SK-N-SH treated with all-trans-retinoic acid at 6 μM for 48 hours (cell line): ENCODE data around the gene ADORA1.

Experiments
- ATAC-seq: fragments of 200-7000 bp; cut with Tn5 transposase; 3 replicates; pipeline ENCODE4 v1.9.1; 2020; ENCODE audit warnings: mild to moderate bottlenecking, moderate library complexity
- ARNTL ChIP-seq: fragments of 450-650 bp; formaldehyde crosslinking; IDR thresholded peaks from 2 replicates; pipeline ENCODE4 v1.5.0; 2020; ENCODE audit warnings: low read depth, mild to moderate bottlenecking, moderate library complexity, borderline replicate concordance
- BACH2 ChIP-seq: fragments of 250-450 bp; sonication (Bioruptor Pico); IDR thresholded peaks from 2 replicates; pipeline ENCODE4 v1.9.0; 2021; ENCODE audit warnings: mild to moderate bottlenecking, borderline replicate concordance
- CSDC2 ChIP-seq: fragments of 250-450 bp; sonication (Bioruptor Pico); IDR thresholded peaks from 2 replicates; pipeline ENCODE4 v1.5.0; 2020; ENCODE audit warnings: mild to moderate bottlenecking, moderate library complexity
- ESRRG ChIP-seq: fragments of 250-450 bp; sonication (Bioruptor Pico); IDR thresholded peaks from 2 replicates; pipeline ENCODE4 v1.6.1; 2021; ENCODE audit warnings: mild to moderate bottlenecking
- GLIS3 ChIP-seq: fragments of 250-450 bp; sonication (Bioruptor Pico); IDR thresholded peaks from 2 replicates; pipeline ENCODE4 v1.5.0; 2020; ENCODE audit warnings: mild to moderate bottlenecking, moderate library complexity
- ISL1 ChIP-seq: fragments of 250-450 bp; sonication (Bioruptor Pico); IDR thresholded peaks from 2 replicates; pipeline ENCODE4 v2.1.2; 2022; ENCODE audit warnings: mild to moderate bottlenecking, moderate library complexity
- PPARA ChIP-seq: fragments of 250-450 bp; sonication (Bioruptor Pico); IDR thresholded peaks from 2 replicates; pipeline ENCODE4 v1.5.0; 2020; ENCODE audit warnings: mild to moderate bottlenecking, borderline replicate concordance
- RARB ChIP-seq: fragments of 250-450 bp; sonication (Bioruptor Pico); IDR thresholded peaks from 2 replicates; pipeline ENCODE4 v1.8.0; 2021; ENCODE audit warnings: mild to moderate bottlenecking, moderate library complexity
- SNAI2 ChIP-seq: fragments of 250-450 bp; sonication (Bioruptor Pico); IDR thresholded peaks from 2 replicates; pipeline ENCODE4 v1.5.0; 2020; ENCODE audit warnings: mild to moderate bottlenecking, moderate library complexity
- TCF4 ChIP-seq: fragments of 250-450 bp; sonication (Bioruptor Pico); IDR thresholded peaks from 2 replicates; pipeline ENCODE4 v1.8.0; 2021; ENCODE audit warnings: mild to moderate bottlenecking, moderate library complexity, borderline replicate concordance
- TOX ChIP-seq: fragments of 250-450 bp; sonication (Bioruptor Pico); IDR thresholded peaks from 2 replicates; pipeline ENCODE4 v1.8.0; 2021; ENCODE audit warnings: mild to moderate bottlenecking, moderate library complexity, borderline replicate concordance
- ZFP3 ChIP-seq: fragments of 250-450 bp; sonication (Bioruptor Pico); IDR thresholded peaks from 2 replicates; pipeline ENCODE4 v1.5.0; 2020; ENCODE audit warnings: mild to moderate bottlenecking, moderate library complexity
- ZFP30 ChIP-seq: fragments of 450-650 bp; formaldehyde crosslinking; IDR thresholded peaks from 2 replicates; pipeline ENCODE4 v1.5.0; 2022; ENCODE audit warnings: mild to moderate bottlenecking, moderate library complexity
- ZNF565 ChIP-seq: fragments of 450-650 bp; formaldehyde crosslinking; conservative IDR thresholded peaks from 2 replicates; pipeline ENCODE4 v1.5.0; 2020; ENCODE audit warnings: low read depth, mild to moderate bottlenecking, moderate library complexity
- ZNF70 ChIP-seq: fragments of 450-650 bp; formaldehyde crosslinking; IDR thresholded peaks from 2 replicates; pipeline ENCODE4 v1.5.0; 2020; ENCODE audit warnings: mild to moderate bottlenecking, moderate library complexity
- TF ChIP-seq, protein P1 (sequence below): fragments of 250-450 bp; sonication (Bioruptor Pico); IDR thresholded peaks from 2 replicates; pipeline ENCODE4 v1.8.0; 2021; ENCODE audit warnings: low read depth, mild to moderate bottlenecking, moderate library complexity, borderline replicate concordance
- TF ChIP-seq, protein P2 (sequence below): fragments of 250-450 bp; sonication (Bioruptor Pico); IDR thresholded peaks from 2 replicates; pipeline ENCODE4 v1.5.1; 2020; ENCODE audit warnings: low read depth, mild to moderate bottlenecking, moderate library complexity
- TF ChIP-seq, protein P3 (sequence below): fragments of 250-450 bp; sonication (Bioruptor Pico); IDR thresholded peaks from 2 replicates; pipeline ENCODE4 v1.8.0; 2020; ENCODE audit warnings: mild to moderate bottlenecking, moderate library complexity, borderline replicate concordance
- TF ChIP-seq, protein P4 (sequence below): fragments of 250-450 bp; sonication (Bioruptor Pico); IDR thresholded peaks from 2 replicates; pipeline ENCODE4 v1.5.1; 2021; ENCODE audit warnings: mild to moderate bottlenecking, moderate library complexity

ADORA1 gene

DNA sequence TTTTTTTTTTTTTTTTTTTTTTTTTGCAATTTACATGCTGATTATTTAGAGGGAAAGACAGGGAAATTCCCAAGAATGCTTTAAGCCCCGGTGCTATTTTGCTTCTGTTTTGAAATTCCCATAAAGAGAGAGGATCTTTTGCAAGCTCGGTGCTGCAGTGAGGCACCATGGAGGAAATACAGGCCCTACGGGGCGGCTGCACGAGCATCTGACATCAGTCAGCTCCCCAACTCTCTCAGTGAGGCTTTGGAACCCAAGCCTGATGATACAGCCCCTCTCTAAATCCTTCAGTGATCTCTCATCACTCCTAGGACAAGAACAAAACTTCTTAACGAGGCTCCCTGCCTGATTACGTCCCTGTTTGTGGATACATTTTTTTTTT is 59.8 kb downstream of the ADORA1 start:
- ATAC-seq = no peak
- no peak for TF ChIP-seq ESRRG (CRISPR knock-in tag)
- no peak for TF ChIP-seq BACH2 (CRISPR knock-in tag)
- no peak for TF ChIP-seq ZFP3 (CRISPR knock-in tag)
- TF ChIP-seq SNAI2 (CRISPR knock-in tag) = no peak
- no peak for TF ChIP-seq PPARA
- TF ChIP-seq, protein P1, sequence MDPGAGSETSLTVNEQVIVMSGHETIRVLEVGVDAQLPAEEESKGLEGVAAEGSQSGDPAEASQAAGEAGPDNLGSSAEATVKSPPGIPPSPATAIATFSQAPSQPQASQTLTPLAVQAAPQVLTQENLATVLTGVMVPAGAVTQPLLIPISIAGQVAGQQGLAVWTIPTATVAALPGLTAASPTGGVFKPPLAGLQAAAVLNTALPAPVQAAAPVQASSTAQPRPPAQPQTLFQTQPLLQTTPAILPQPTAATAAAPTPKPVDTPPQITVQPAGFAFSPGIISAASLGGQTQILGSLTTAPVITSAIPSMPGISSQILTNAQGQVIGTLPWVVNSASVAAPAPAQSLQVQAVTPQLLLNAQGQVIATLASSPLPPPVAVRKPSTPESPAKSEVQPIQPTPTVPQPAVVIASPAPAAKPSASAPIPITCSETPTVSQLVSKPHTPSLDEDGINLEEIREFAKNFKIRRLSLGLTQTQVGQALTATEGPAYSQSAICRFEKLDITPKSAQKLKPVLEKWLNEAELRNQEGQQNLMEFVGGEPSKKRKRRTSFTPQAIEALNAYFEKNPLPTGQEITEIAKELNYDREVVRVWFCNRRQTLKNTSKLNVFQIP (CRISPR knock-in tag) = no peak
- TF ChIP-seq, protein P2, sequence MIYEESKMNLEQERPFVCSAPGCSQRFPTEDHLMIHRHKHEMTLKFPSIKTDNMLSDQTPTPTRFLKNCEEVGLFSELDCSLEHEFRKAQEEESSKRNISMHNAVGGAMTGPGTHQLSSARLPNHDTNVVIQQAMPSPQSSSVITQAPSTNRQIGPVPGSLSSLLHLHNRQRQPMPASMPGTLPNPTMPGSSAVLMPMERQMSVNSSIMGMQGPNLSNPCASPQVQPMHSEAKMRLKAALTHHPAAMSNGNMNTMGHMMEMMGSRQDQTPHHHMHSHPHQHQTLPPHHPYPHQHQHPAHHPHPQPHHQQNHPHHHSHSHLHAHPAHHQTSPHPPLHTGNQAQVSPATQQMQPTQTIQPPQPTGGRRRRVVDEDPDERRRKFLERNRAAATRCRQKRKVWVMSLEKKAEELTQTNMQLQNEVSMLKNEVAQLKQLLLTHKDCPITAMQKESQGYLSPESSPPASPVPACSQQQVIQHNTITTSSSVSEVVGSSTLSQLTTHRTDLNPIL = no peak
- TF ChIP-seq ZFP30 (CRISPR knock-in tag) = no peak
- TF ChIP-seq ISL1 = no peak
- TF ChIP-seq TCF4 (CRISPR knock-in tag) = no peak
- TF ChIP-seq, protein P3, sequence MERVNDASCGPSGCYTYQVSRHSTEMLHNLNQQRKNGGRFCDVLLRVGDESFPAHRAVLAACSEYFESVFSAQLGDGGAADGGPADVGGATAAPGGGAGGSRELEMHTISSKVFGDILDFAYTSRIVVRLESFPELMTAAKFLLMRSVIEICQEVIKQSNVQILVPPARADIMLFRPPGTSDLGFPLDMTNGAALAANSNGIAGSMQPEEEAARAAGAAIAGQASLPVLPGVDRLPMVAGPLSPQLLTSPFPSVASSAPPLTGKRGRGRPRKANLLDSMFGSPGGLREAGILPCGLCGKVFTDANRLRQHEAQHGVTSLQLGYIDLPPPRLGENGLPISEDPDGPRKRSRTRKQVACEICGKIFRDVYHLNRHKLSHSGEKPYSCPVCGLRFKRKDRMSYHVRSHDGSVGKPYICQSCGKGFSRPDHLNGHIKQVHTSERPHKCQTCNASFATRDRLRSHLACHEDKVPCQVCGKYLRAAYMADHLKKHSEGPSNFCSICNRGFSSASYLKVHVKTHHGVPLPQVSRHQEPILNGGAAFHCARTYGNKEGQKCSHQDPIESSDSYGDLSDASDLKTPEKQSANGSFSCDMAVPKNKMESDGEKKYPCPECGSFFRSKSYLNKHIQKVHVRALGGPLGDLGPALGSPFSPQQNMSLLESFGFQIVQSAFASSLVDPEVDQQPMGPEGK (CRISPR knock-in tag) = no peak
- no peak for TF ChIP-seq RARB (CRISPR knock-in tag)
- TF ChIP-seq, protein P4, sequence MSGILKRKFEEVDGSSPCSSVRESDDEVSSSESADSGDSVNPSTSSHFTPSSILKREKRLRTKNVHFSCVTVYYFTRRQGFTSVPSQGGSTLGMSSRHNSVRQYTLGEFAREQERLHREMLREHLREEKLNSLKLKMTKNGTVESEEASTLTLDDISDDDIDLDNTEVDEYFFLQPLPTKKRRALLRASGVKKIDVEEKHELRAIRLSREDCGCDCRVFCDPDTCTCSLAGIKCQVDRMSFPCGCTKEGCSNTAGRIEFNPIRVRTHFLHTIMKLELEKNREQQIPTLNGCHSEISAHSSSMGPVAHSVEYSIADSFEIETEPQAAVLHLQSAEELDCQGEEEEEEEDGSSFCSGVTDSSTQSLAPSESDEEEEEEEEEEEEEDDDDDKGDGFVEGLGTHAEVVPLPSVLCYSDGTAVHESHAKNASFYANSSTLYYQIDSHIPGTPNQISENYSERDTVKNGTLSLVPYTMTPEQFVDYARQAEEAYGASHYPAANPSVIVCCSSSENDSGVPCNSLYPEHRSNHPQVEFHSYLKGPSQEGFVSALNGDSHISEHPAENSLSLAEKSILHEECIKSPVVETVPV (CRISPR knock-in tag) = no peak
- TF ChIP-seq ZNF565 (CRISPR knock-in tag) = no peak
- TF ChIP-seq TOX = no peak
- no peak for TF ChIP-seq CSDC2
- no peak for TF ChIP-seq ZNF70

DNA sequence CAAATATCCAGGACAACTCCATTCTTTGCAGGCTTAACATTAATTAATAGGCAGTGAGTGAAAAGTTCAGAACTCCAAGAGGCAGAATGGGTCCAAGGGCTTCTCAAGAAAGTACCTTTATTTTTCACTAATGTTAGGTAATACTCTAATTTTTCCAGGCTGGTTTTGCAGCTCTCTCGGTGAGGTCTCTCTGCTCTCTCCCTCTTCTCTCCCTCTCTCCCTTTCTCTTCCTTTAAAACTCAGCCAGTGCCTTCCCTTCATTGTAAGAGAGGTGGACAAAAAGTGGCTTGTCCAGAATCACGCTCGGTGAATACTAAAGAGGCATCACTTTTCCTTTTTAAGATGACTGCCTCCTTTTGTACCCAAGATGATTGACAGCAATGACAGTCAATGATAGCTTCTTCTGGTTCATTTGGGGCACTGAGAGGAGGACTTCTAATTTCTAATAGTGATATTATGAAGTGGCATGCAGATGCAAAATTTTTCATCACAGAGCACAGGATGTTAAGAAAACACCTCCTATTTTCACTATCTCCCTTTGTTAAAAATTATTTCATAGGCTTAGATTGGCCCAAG is 60.3 kb downstream of the ADORA1 start:
- TF ChIP-seq, protein P4 (CRISPR knock-in tag) = no peak
- TF ChIP-seq ZFP30 (CRISPR knock-in tag) (no peak), ZFP3 (CRISPR knock-in tag) (no peak), ZNF70 (no peak), BACH2 (CRISPR knock-in tag) (no peak), ESRRG (CRISPR knock-in tag) (no peak), PPARA (no peak), TOX (no peak), ISL1 (no peak), ZNF565 (CRISPR knock-in tag) (no peak)
- TF ChIP-seq, protein P2 = no peak
- TF ChIP-seq, protein P3 (CRISPR knock-in tag) = no peak
- ATAC-seq = no peak

DNA sequence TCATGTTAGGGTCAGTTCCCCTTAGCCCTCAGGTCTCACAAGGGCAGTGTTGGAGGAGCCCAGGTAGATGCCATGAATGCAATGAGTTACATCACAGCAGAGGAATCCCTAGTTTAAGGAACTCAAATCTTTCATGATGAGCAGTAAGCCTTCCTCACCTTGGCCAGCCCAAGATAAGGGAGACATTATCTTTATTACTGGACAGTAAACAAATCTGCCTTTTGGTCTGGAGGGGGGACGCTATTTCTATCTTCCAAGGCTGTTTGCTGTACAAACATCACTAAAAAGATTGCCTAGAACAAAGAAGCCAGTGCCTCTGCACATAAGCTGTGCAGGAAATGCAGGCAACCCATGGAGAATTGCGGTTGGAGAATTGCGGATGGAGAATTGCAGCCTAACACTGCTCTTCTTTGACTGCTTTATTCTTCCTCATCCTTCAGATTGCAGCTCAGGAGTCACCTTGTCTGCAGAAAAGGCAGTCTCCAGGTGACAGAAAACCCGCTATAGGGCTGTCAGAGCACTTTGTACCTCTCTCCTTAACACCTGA is 61.2 kb downstream of the ADORA1 start:
- ATAC-seq = no peak
- TF ChIP-seq ZNF70 = no peak
- TF ChIP-seq PPARA = no peak
- TF ChIP-seq, protein P3 (CRISPR knock-in tag) = no peak
- no peak for TF ChIP-seq GLIS3
- no peak for TF ChIP-seq ARNTL (CRISPR knock-in tag)
- no peak for TF ChIP-seq ZFP3 (CRISPR knock-in tag)
- TF ChIP-seq, all 23 proteins: peak for 0
